Measurements from ENCODE around the gene SPINT1. TPM values are rescaled to one million over a fixed set of nuclear protein-coding genes. Genes with fewer than 3 reads are reported as not detected.

Gene SPINT1
- total RNA-seq, 1 experiment from 2014 or later, result 123 TPM

DNA sequence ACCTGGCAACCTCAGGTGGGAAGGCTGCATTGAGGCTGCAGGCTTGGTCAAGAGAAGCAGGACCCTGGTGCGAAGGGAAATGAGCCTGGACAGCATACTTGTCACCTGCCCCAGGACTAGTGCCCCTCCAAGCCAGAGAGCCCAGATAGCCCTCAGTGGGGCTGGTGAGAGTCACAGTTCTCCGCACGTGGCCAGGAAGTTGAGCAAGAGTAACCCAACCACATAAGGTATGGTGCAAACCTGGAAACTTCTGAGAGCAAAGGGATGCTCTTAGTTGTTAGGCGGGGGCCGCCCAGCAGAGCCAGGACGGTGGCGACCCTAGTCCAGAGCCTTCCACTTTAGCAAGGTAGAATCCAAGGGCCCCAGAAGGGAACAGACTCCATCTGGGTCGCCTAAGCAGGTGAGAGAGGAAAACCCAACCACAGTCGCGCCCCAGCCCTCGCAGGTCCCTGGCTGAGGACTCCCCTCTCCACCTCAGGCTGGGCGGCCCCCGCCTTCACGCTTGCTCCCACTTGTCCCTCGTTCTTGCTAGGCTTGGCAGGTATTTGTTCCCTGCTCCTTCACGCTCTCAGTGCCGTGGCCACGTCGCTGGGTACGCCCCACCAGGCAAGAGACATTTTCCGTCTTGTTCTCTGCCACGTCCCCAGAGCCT is 49.3 kb downstream of the SPINT1 start:
- Histone ChIP-seq H3K9ac (ENCODE audit: low read length) (no peak overlapping the region), H3K4me2 (ENCODE audit: low read length) (peak overlapping the region; percentile 97; the same call in 1 of the 2 replicates), H2AFZ (ENCODE audit: low read depth, low read length, poor library complexity, severe bottlenecking) (peak overlapping the region; percentile 85), H4K20me1 (ENCODE audit: insufficient read depth) (no peaks in the 10 kb centered on the region), H3K27ac (ENCODE audit: low read depth, low read length) (peak overlapping the region; percentile 7; the same call in 1 of the 2 replicates), H3K36me3 (ENCODE audit: control insufficient read depth in 1 of 2, insufficient read depth in 2 of 2, low read length in 2 of 2) (peaks cover 0 to 4% of the 10 kb centered on the region in 2 experiments; a peak in 1 of 4 replicates), H3K4me1 (ENCODE audit: control insufficient read depth in 1 of 2, insufficient read depth in 2 of 2, low read length in 2 of 2) (peaks cover 7 to 26% of the 10 kb centered on the region in 2 experiments; a peak in 3 of 4 replicates), H3K79me2 (ENCODE audit: insufficient read depth, low read length) (peaks cover 21% of the 10 kb centered on the region), H3K27me3 (ENCODE audit: insufficient read depth, low read length) (no peaks in the 10 kb centered on the region), H3K9me3 (ENCODE audit: control insufficient read depth in 1 of 2, insufficient read depth in 1 of 2, low read depth in 1 of 2, low read length in 2 of 2) (no peaks in the 10 kb centered on the region), H3K9me2 (ENCODE audit: insufficient read depth) (no peaks in the 10 kb centered on the region), H3K4me3 (replicated peaks in 1 of 2; ENCODE audit: low read depth in 1 of 2, low read length in 2 of 2) (no peak overlapping the region)
- CTCF ChIA-PET, result interaction anchor here (0.6 to 5.4 kb wide), 16 partner anchors 13 to 614 kb away, joined by 3 to 166 read pairs (median 10); partner anchors contain the start of gene RHOV
- ATAC-seq (no peak), DNase-seq (ENCODE audit: low read depth, low spot score) (no peak)
- TF ChIP-seq, protein P1, sequence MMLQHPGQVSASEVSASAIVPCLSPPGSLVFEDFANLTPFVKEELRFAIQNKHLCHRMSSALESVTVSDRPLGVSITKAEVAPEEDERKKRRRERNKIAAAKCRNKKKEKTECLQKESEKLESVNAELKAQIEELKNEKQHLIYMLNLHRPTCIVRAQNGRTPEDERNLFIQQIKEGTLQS (IDR thresholded peaks at IDR 0.05), result no peak
- no peak for TF ChIP-seq POLR2A (IDR thresholded peaks at IDR 0.05; ENCODE audit: borderline replicate concordance, extremely low read depth, insufficient read depth, insufficient read length)
- no peak for TF ChIP-seq EZH2phosphoT487 (IDR thresholded peaks at IDR 0.05; ENCODE audit: borderline replicate concordance)
- no peak for TF ChIP-seq ZFX (IDR thresholded peaks at IDR 0.05)
- TF ChIP-seq FOSL1 (IDR thresholded peaks at IDR 0.05; ENCODE audit: low read depth), result no peak
- TF ChIP-seq JUND (IDR thresholded peaks at IDR 0.05), result no peak
- TF ChIP-seq ELF1 (IDR thresholded peaks at IDR 0.05; ENCODE audit: borderline replicate concordance, low read depth), result no peak
- TF ChIP-seq, protein P2, sequence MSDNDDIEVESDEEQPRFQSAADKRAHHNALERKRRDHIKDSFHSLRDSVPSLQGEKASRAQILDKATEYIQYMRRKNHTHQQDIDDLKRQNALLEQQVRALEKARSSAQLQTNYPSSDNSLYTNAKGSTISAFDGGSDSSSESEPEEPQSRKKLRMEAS (IDR thresholded peaks at IDR 0.05), result no peak
- TF ChIP-seq RAD21 (IDR thresholded peaks at IDR 0.05; ENCODE audit: low read depth), result no peak
- TF ChIP-seq CEBPB (IDR thresholded peaks at IDR 0.05; ENCODE audit: low read depth), result no peak
- TF ChIP-seq EZH2 (IDR thresholded peaks at IDR 0.05), result no peak
- TF ChIP-seq, protein P3, sequence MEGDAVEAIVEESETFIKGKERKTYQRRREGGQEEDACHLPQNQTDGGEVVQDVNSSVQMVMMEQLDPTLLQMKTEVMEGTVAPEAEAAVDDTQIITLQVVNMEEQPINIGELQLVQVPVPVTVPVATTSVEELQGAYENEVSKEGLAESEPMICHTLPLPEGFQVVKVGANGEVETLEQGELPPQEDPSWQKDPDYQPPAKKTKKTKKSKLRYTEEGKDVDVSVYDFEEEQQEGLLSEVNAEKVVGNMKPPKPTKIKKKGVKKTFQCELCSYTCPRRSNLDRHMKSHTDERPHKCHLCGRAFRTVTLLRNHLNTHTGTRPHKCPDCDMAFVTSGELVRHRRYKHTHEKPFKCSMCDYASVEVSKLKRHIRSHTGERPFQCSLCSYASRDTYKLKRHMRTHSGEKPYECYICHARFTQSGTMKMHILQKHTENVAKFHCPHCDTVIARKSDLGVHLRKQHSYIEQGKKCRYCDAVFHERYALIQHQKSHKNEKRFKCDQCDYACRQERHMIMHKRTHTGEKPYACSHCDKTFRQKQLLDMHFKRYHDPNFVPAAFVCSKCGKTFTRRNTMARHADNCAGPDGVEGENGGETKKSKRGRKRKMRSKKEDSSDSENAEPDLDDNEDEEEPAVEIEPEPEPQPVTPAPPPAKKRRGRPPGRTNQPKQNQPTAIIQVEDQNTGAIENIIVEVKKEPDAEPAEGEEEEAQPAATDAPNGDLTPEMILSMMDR (IDR thresholded peaks at IDR 0.05 in 2 of 3, conservative IDR thresholded peaks at IDR 0.05 in 1 of 3; ENCODE audit: borderline replicate concordance in 1 of 3, insufficient read depth in 1 of 3, low read depth in 2 of 3, low read length in 2 of 3), result no peak
- no peak for TF ChIP-seq SRF (IDR thresholded peaks at IDR 0.05; ENCODE audit: low read depth)
- TF ChIP-seq, protein P4, sequence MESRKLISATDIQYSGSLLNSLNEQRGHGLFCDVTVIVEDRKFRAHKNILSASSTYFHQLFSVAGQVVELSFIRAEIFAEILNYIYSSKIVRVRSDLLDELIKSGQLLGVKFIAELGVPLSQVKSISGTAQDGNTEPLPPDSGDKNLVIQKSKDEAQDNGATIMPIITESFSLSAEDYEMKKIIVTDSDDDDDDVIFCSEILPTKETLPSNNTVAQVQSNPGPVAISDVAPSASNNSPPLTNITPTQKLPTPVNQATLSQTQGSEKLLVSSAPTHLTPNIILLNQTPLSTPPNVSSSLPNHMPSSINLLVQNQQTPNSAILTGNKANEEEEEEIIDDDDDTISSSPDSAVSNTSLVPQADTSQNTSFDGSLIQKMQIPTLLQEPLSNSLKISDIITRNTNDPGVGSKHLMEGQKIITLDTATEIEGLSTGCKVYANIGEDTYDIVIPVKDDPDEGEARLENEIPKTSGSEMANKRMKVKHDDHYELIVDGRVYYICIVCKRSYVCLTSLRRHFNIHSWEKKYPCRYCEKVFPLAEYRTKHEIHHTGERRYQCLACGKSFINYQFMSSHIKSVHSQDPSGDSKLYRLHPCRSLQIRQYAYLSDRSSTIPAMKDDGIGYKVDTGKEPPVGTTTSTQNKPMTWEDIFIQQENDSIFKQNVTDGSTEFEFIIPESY (IDR thresholded peaks at IDR 0.05; ENCODE audit: extremely low read depth, insufficient replicate concordance, low read length), result no peak
- TF ChIP-seq ZNF274 (IDR thresholded peaks at IDR 0.05; ENCODE audit: low read depth, low read length), result no peak
- TF ChIP-seq EGR1 (IDR thresholded peaks at IDR 0.05; ENCODE audit: low read depth), result no peak
- RAD21 ChIA-PET (ENCODE audit: low non-redundant PET in 1 of 2, low total read pairs in 2 of 2, uncharacterized antibody in 2 of 2, unreplicated experiment in 2 of 2), result interaction anchor here (1.0 to 2.4 kb wide), 5 partner anchors 20 to 108 kb away, joined by 3 to 21 read pairs (median 8); partner anchors contain the start of gene RHOV (in 1 of the 2)
- intact Hi-C loops (cut with micrococcal nuclease), result loop anchor here (5.0 kb wide), 1 partner anchor 301 kb away; the partner anchor contains the start of gene KNL1
- BruUV-seq (replicated peaks), result no TSS peak
- POLR2A ChIA-PET, result interaction anchor here (1.0 to 2.4 kb wide), 4 partner anchors 17 to 214 kb away, joined by 4 to 34 read pairs (median 6); no protein-coding TSS in a partner anchor
